ENCODE results near the gene CIB4. TPM values are rescaled to one million over a fixed set of nuclear protein-coding genes. Genes with fewer than 3 reads are reported as not detected.
"Not testable (repeated sequence)": the region's sequence is repeated elsewhere in the genome, so short reads cannot be mapped to it uniquely, and the experiment has no call there.

The CIB4 gene
- total and polyA plus RNA-seq, 4 donors = 1.3 TPM; not detected in 3

DNA sequence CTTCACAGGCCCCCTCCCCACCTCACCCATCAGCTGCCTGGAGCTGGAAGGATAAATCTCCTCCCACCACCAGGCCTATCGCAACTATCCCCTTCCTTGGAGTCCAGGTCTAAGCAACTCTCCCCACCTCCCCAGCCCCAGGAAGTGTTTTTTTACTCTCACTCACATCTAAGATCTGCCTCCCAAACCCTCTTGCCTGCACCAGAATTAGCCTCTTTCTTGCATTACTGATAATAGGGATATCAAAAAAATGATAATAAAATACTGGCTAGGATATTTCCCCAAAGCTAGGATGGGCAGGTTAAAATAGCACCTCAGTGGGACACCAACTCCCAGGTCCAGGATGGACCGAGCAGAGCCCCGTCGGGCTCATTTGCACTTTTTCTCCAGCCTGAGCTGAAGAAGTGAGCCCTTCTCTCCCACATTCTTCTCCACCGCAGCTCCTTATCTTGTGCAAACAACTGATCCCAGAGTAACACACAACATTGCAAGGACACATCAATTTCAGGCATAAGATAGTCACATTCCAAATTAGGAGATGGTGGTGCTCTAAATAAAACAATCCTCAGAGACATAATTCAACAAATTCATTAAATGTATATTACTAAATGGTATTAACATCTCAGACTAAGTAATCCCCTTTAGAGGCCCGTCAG, 17.7 kb upstream of the CIB4 start:
- DNase-seq = no peak
- Histone ChIP-seq H3K4me3 (no peak overlapping the region), H3K9ac (ENCODE audit: insufficient read depth in 1 of 2, low read length in 2 of 2) (no peak overlapping the region), H3K4me1 (ENCODE audit: control insufficient read depth in 5 of 5, insufficient read depth in 5 of 5, low read length in 5 of 5) (peaks cover 0 to 5% (median 2%) of the 10 kb centered on the region in 5 donors), H3K9me3 (ENCODE audit: control insufficient read depth in 4 of 4, insufficient read depth in 3 of 4, low read length in 3 of 4) (peaks cover 0 to 3% (median 0%) of the 10 kb centered on the region in 4 donors), H3K36me3 (ENCODE audit: control insufficient read depth in 4 of 4, insufficient read depth in 4 of 4, low read length in 4 of 4) (no peaks in the 10 kb centered on the region), H3K27ac (ENCODE audit: low read depth in 1 of 2, low read length in 1 of 2) (no peak overlapping the region), H3K27me3 (ENCODE audit: control insufficient read depth in 3 of 3, insufficient read depth in 3 of 3, low read length in 2 of 3) (peaks cover 0 to 3% (median 0%) of the 10 kb centered on the region in 3 donors)
- TF ChIP-seq, protein P1, sequence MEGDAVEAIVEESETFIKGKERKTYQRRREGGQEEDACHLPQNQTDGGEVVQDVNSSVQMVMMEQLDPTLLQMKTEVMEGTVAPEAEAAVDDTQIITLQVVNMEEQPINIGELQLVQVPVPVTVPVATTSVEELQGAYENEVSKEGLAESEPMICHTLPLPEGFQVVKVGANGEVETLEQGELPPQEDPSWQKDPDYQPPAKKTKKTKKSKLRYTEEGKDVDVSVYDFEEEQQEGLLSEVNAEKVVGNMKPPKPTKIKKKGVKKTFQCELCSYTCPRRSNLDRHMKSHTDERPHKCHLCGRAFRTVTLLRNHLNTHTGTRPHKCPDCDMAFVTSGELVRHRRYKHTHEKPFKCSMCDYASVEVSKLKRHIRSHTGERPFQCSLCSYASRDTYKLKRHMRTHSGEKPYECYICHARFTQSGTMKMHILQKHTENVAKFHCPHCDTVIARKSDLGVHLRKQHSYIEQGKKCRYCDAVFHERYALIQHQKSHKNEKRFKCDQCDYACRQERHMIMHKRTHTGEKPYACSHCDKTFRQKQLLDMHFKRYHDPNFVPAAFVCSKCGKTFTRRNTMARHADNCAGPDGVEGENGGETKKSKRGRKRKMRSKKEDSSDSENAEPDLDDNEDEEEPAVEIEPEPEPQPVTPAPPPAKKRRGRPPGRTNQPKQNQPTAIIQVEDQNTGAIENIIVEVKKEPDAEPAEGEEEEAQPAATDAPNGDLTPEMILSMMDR (IDR thresholded peaks at IDR 0.05; ENCODE audit: control extremely low read depth, extremely low read depth) = no peak
- 68 to 80% methylated on average over 6 of the region's 6 CpGs for WGBS, 2 donors
- no peak for ATAC-seq (ENCODE audit: insufficient read depth, low FRiP score)

DNA sequence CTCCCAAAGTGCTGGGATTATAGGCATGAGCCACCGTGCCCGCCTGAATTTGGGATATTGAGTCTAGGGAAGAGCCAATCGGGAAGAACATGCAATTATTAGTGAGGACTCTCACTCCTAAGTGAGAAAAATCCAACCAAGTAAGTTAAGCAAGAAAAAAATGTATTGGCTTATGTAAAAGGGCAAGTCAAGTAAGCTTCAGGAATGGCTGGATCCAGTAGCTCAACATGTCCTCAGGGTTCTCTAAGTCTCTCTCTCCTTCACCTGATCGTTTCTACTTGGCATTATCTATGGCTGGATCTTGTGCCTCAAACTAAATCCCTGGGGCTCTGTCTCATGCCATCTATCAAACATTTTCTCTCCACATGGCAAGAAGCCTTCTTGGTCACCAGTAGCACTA, 16.1 kb upstream of the CIB4 start:
- 69 to 95% methylated on average over 4 of the region's 4 CpGs for WGBS, 2 donors
- Histone ChIP-seq H3K27me3 (ENCODE audit: control insufficient read depth in 3 of 3, insufficient read depth in 3 of 3, low read length in 2 of 3) (peaks cover 0 to 3% (median 0%) of the 10 kb centered on the region in 3 donors), H3K9me3 (ENCODE audit: control insufficient read depth in 4 of 4, insufficient read depth in 3 of 4, low read length in 3 of 4) (peaks cover 0 to 3% (median 0%) of the 10 kb centered on the region in 4 donors), H3K9ac (ENCODE audit: insufficient read depth in 1 of 2, low read length in 2 of 2) (no peak overlapping the region), H3K36me3 (ENCODE audit: control insufficient read depth in 4 of 4, insufficient read depth in 4 of 4, low read length in 4 of 4) (no peaks in the 10 kb centered on the region), H3K4me1 (ENCODE audit: control insufficient read depth in 5 of 5, insufficient read depth in 5 of 5, low read length in 5 of 5) (peaks cover 0 to 21% (median 8%) of the 10 kb centered on the region in 5 donors), H3K27ac (ENCODE audit: low read depth in 1 of 2, low read length in 1 of 2) (no peak overlapping the region), H3K4me3 (no peak overlapping the region)
- TF ChIP-seq, protein P1 (IDR thresholded peaks at IDR 0.05; ENCODE audit: control extremely low read depth, extremely low read depth) = no peak
- no peak for DNase-seq
- no peak for ATAC-seq (ENCODE audit: insufficient read depth, low FRiP score)

DNA sequence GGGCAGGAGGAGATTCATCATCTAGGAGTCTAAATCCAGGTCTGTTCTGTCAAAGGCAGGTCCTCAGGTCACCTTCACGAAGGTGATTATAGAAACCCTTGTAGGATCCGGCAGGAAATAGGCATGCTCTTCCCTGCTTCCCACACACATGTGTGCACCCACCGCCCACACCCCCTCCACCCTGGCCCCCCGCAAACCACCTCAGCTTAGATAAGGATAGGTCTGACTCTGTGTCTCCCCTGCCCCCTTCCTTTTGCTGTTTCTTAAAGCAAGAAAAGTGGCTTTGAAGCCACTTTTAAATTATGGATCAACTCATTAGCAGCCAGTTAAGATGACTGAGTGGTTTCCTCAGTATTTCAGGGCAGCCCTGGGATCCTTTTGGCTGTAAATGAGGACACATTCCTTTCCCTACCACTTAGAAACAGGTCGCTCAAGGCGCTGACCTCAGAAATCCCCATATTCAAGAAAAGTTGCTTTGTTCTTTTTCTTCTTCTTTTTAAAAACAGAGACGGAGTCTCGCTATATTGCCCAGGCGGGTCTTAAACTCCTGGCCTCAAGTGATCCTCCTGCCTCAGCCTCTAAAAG, 14.5 kb upstream of the CIB4 start:
- peaks cover 0 to 3% (median 0%) of the 10 kb centered on the region in 3 donors for H3K27me3 ChIP-seq (ENCODE audit: control insufficient read depth in 3 of 3, insufficient read depth in 3 of 3, low read length in 2 of 3)
- DNase-seq = no peak
- no peaks in the 10 kb centered on the region for H3K36me3 ChIP-seq (ENCODE audit: control insufficient read depth in 4 of 4, insufficient read depth in 4 of 4, low read length in 4 of 4)
- 86 to 90% methylated on average over 9 of the region's 9 CpGs for WGBS, 2 donors
- TF ChIP-seq, protein P1 (IDR thresholded peaks at IDR 0.05; ENCODE audit: control extremely low read depth, extremely low read depth) = no peak
- no peaks in the 10 kb centered on the region for H3K9me3 ChIP-seq (ENCODE audit: control insufficient read depth in 4 of 4, insufficient read depth in 3 of 4, low read length in 3 of 4)
- H3K9ac ChIP-seq (ENCODE audit: insufficient read depth in 1 of 2, low read length in 2 of 2) = no peak overlapping the region
- H3K4me3 ChIP-seq = no peak overlapping the region
- H3K4me1 ChIP-seq (ENCODE audit: control insufficient read depth in 5 of 5, insufficient read depth in 5 of 5, low read length in 5 of 5) = peaks cover 0 to 36% (median 9%) of the 10 kb centered on the region in 5 donors
- ATAC-seq (ENCODE audit: insufficient read depth, low FRiP score) = no peak
- no peak overlapping the region for H3K27ac ChIP-seq (ENCODE audit: low read depth in 1 of 2, low read length in 1 of 2)

DNA sequence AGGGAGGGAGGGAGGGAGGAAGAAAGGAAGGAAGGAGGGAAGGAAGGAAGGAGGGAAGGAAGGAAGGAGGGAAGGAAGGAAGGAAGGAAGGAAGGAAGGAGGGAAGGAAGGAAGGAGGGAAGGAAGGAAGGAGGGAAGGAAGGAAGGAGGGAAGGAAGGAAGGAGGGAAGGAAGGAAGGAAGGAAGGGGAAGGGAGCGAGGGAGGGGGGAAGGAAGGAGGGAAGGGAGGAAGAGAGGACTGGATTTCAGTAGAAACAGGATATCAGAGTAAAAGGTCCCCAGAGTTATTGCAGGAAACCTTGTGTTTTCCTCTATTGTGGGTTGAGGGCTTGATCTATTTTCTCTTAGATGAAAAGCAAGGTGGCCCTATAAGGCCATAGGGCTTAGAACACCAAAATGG, 14.0 kb upstream of the CIB4 start:
- H3K4me1 ChIP-seq (ENCODE audit: control insufficient read depth in 5 of 5, insufficient read depth in 5 of 5, low read length in 5 of 5) = peaks cover 0 to 42% (median 12%) of the 10 kb centered on the region in 5 donors
- not testable (repeated sequence) for H3K4me3 ChIP-seq; H3K36me3 ChIP-seq (ENCODE audit: control insufficient read depth in 4 of 4, insufficient read depth in 4 of 4, low read length in 4 of 4); ATAC-seq (ENCODE audit: insufficient read depth, low FRiP score); DNase-seq; H3K27me3 ChIP-seq (ENCODE audit: control insufficient read depth in 3 of 3, insufficient read depth in 3 of 3, low read length in 2 of 3); H3K27ac ChIP-seq (ENCODE audit: low read depth in 1 of 2, low read length in 1 of 2); H3K9me3 ChIP-seq (ENCODE audit: control insufficient read depth in 4 of 4, insufficient read depth in 3 of 4, low read length in 3 of 4); H3K9ac ChIP-seq (ENCODE audit: insufficient read depth in 1 of 2, low read length in 2 of 2)
- WGBS, 2 donors = 22 to 64% methylated on average over 1 of the region's 1 CpG
